SU-DHL-6 (cell line): Measurements from ENCODE around the gene TAS2R19.

ENCODE experiments used
- H2AFZ ChIP-seq: fragments of 200-600 bp; sonication (generic); 2 replicates; pipeline ENCODE4 v1.6.1; 2014; ENCODE audit warnings: low read depth, mild to moderate bottlenecking, moderate library complexity, mixed read lengths, antibody characterized with exemption, low read length; ENCODE audit not compliant: severe bottlenecking
- H3F3A ChIP-seq: fragments of 200-600 bp; shearing (Covaris generic); 2 replicates; pipeline ENCODE4 v1.6.0; 2016; ENCODE audit warnings: antibody characterized with exemption, mild to moderate bottlenecking; ENCODE audit not compliant: insufficient read depth
- H3K27ac ChIP-seq: fragments of 200-600 bp; sonication (generic); 2 replicates; pipeline ENCODE4 v1.5.1; 2016; ENCODE audit warnings: low read depth, mild to moderate bottlenecking, low read length, moderate library complexity, mixed read lengths
- H3K27me3 ChIP-seq: fragments of 200-600 bp; sonication (generic), shearing (Covaris generic); 2 replicates; pipeline ENCODE4 v1.6.0; 2014; ENCODE audit warnings: mild to moderate bottlenecking, low read length
- H3K36me3 ChIP-seq: fragments of 200-600 bp; sonication (generic); 2 replicates; pipeline ENCODE4 v1.6.1; 2014; ENCODE audit warnings: mild to moderate bottlenecking, low read length, mixed read lengths
- H3K4me2 ChIP-seq: fragments of 300-600, 200-600 bp; shearing (Covaris generic), sonication (generic); 2 replicates; pipeline ENCODE4 v1.6.0; 2014; ENCODE audit warnings: low read length, low read depth, mild to moderate bottlenecking; ENCODE audit not compliant: poor library complexity, severe bottlenecking
- H3K4me3 ChIP-seq: fragments of 200-600 bp; sonication (generic); 2 replicates; pipeline ENCODE4 v1.5.1; 2014; ENCODE audit warnings: antibody characterized with exemption, low read length, mild to moderate bottlenecking, mixed read lengths; ENCODE audit not compliant: insufficient read depth, poor library complexity, severe bottlenecking
- H3K79me2 ChIP-seq: fragments of 200-600 bp; sonication (generic); 2 replicates; pipeline ENCODE4 v1.6.1; 2014; ENCODE audit warnings: mild to moderate bottlenecking, low read length, moderate library complexity; ENCODE audit not compliant: insufficient read depth
- H3K9ac ChIP-seq: fragments of 200-600 bp; sonication (generic); 2 replicates; pipeline ENCODE4 v1.7.0; 2014; ENCODE audit warnings: mild to moderate bottlenecking, low read length
- H3K9me2 ChIP-seq: fragments of 200-600 bp; sonication (generic); replicated peaks from 2 replicates; pipeline ENCODE4 v1.6.1; 2014; ENCODE audit warnings: low read length; ENCODE audit not compliant: insufficient read depth
- H3K9me3 ChIP-seq: fragments of 200-600 bp; sonication (generic); 2 replicates; pipeline ENCODE4 v1.6.1; 2014; ENCODE audit warnings: low read length, mixed read lengths; ENCODE audit not compliant: insufficient read depth
- H4K20me1 ChIP-seq: fragments of 200-600 bp; sonication (generic); 2 replicates; pipeline ENCODE4 v1.6.1; 2014; ENCODE audit warnings: low read depth, mild to moderate bottlenecking, antibody characterized with exemption, low read length, moderate library complexity, mixed read lengths
- EZH2phosphoT487 ChIP-seq: fragments of 200-600 bp; sonication (generic), shearing (Covaris generic); conservative IDR thresholded peaks from 2 replicates; pipeline ENCODE4 v1.6.1; 2018; ENCODE audit warnings: mild to moderate bottlenecking, antibody characterized with exemption, low read length, moderate library complexity, mixed read lengths
- TF ChIP-seq, protein P1 (sequence below): fragments of 200-600 bp; sonication (generic); IDR thresholded peaks from one replicate; pipeline ENCODE4 v1.5.1; 2017; ENCODE audit warnings: antibody characterized with exemption, mild to moderate bottlenecking, low read length, moderate library complexity; ENCODE audit not compliant: insufficient read depth, poor library complexity, severe bottlenecking

TAS2R19 gene

DNA sequence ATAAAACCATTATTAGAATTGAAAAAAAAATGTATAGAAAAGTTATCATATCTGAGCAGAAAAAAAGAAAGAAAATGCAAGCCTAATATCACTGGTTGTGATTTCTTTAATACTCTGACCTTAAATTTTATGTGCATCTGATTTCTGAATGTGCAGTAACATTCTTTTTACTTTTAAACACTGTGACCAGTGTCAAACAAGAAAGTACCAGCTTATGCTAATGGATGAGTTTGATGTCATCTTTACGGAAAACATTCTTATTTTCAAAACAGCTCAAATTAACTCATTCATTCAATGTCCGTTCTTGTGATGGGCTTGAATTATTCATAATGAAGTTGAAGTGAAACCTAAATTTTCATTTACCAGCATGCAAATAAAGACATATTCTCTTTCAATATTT is 35.6 kb downstream of the TAS2R19 start, which contains the start of gene TAS2R50:
Gene TAS2R50, minus strand, starts transcription at position 101 of the 400 bp plus-strand sequence. Its CDS starts 52 bp downstream, at position 49.
- no peaks in the 10 kb centered on the region for H3K9me2 ChIP-seq
- H3K9me3 ChIP-seq, result no peaks in the 10 kb centered on the region
- no peaks in the 10 kb centered on the region for H3F3A ChIP-seq
- no peaks in the 10 kb centered on the region for H3K79me2 ChIP-seq
- no peak within 1 kb of the TSS for H2AFZ ChIP-seq
- no peak within 1 kb of the TSS for H3K4me3 ChIP-seq
- no peak within 1 kb of the TSS for H3K9ac ChIP-seq
- TF ChIP-seq, protein P1, sequence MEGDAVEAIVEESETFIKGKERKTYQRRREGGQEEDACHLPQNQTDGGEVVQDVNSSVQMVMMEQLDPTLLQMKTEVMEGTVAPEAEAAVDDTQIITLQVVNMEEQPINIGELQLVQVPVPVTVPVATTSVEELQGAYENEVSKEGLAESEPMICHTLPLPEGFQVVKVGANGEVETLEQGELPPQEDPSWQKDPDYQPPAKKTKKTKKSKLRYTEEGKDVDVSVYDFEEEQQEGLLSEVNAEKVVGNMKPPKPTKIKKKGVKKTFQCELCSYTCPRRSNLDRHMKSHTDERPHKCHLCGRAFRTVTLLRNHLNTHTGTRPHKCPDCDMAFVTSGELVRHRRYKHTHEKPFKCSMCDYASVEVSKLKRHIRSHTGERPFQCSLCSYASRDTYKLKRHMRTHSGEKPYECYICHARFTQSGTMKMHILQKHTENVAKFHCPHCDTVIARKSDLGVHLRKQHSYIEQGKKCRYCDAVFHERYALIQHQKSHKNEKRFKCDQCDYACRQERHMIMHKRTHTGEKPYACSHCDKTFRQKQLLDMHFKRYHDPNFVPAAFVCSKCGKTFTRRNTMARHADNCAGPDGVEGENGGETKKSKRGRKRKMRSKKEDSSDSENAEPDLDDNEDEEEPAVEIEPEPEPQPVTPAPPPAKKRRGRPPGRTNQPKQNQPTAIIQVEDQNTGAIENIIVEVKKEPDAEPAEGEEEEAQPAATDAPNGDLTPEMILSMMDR, result no peak
- no peak for TF ChIP-seq EZH2phosphoT487
- H3K4me2 ChIP-seq, result no peak within 1 kb of the TSS
- no peak within 1 kb of the TSS for H3K27ac ChIP-seq
- H3K36me3 ChIP-seq, result no peaks in the 10 kb centered on the region
- no peaks in the 10 kb centered on the region for H4K20me1 ChIP-seq
- H3K27me3 ChIP-seq, result no peaks in the 10 kb centered on the region

DNA sequence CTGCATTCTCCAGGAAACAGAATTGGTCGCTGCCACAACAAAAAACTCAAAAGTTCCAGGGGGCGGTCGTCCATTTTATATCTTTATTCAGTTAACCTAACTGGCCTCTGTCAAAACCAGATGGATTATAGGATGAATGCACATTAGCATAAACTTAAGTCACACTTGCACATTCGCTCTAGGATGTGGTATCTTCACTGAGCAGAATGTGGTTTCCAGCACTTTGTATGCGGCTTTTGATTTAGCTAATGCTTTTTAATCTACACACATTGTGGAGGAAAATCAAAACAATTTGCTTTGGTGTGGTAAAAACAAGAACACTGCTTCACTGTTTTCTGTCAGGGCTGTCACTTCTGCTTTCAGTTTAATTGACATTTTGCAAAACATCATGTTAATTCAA is 40.2 kb downstream of the TAS2R19 start:
- Histone ChIP-seq H3K9ac (no peak overlapping the region), H3K4me2 (no peak overlapping the region)

DNA sequence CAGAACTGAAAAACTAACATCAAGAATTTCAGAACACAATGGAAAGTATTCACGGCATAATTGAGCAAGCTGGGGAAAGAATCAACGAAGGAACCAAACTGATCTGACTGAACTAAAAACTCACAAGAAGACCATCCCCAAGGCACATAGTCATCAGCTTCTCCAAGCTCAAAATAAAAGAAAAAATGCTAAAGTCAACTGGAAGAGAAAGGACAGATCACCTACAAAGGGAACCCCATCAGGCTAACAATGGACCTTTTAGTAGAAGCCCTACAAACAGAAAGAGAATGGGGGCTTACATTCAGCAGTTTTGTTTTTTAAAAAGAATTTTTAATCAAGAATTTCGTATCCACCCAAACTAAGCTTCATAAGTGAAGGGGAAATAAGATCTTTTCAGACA is 47.5 kb downstream of the TAS2R19 start:
- Histone ChIP-seq H4K20me1 (no peaks in the 10 kb centered on the region), H3K9me2 (no peaks in the 10 kb centered on the region), H3K27ac (no peak overlapping the region), H3F3A (no peaks in the 10 kb centered on the region), H2AFZ (no peak overlapping the region), H3K4me3 (no peak overlapping the region), H3K9me3 (no peaks in the 10 kb centered on the region), H3K79me2 (no peaks in the 10 kb centered on the region), H3K27me3 (no peaks in the 10 kb centered on the region), H3K4me2 (no peak overlapping the region), H3K9ac (no peak overlapping the region), H3K36me3 (no peaks in the 10 kb centered on the region)
- no peak for TF ChIP-seq EZH2phosphoT487
- TF ChIP-seq, protein P1, result no peak

More for the DNA sequence above, 40.2 kb downstream of the TAS2R19 start:
- no peaks in the 10 kb centered on the region for H3F3A ChIP-seq
- no peak overlapping the region for H2AFZ ChIP-seq
- H4K20me1 ChIP-seq, result no peaks in the 10 kb centered on the region
- H3K36me3 ChIP-seq, result no peaks in the 10 kb centered on the region
- no peaks in the 10 kb centered on the region for H3K79me2 ChIP-seq
- H3K27me3 ChIP-seq, result no peaks in the 10 kb centered on the region
- no peak overlapping the region for H3K27ac ChIP-seq
- no peaks in the 10 kb centered on the region for H3K9me3 ChIP-seq
- H3K4me3 ChIP-seq, result no peak overlapping the region
- H3K9me2 ChIP-seq, result no peaks in the 10 kb centered on the region
- TF ChIP-seq, protein P1, result no peak
- TF ChIP-seq EZH2phosphoT487, result no peak
